ENCODE data around the gene SDR42E2.
"Not testable (repeated sequence)": the region's sequence is repeated elsewhere in the genome, so short reads cannot be mapped to it uniquely, and the experiment has no call there.

The SDR42E2 gene

GRCh38 chr16:22165508-22166285 lies 3.4 kb downstream of the SDR42E2 start:
- no peaks in the 10 kb centered on the region for H3K4me1 ChIP-seq (ENCODE audit: control insufficient read depth, insufficient read depth, low read length)
- no peak overlapping the region for H3K9ac ChIP-seq (ENCODE audit: low read length)
- H3K36me3 ChIP-seq (ENCODE audit: control insufficient read depth, insufficient read depth, low read length), result no peaks in the 10 kb centered on the region
- H3K4me3 ChIP-seq (ENCODE audit: low read length), result no peak overlapping the region
- H3K27me3 ChIP-seq (ENCODE audit: control insufficient read depth, insufficient read depth, low read length), result no peaks in the 10 kb centered on the region
- H3K27ac ChIP-seq (ENCODE audit: low read depth, low read length), result no peak overlapping the region

DNA sequence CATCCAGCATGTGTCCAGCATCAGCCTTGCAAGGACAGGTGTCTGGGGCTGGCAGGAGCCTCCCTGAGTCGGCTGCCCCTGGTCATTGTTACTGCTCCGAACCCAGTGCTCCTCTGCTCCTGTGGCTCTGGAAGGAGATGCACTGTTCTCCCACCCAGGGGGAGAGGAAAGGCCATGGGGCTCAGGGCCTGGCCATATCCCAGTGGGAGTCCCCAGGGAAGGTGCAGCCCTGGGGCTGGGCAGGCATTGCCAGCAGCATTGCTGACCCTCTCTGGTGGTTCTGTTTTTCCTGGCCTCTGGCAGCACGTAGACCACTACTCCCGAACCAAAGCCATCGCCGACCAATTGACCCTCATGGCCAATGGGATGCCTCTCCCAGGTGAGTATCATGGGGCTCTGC lies 9.6 kb downstream of the SDR42E2 start:
- H3K36me3 ChIP-seq (ENCODE audit: control insufficient read depth, insufficient read depth, low read length), result no peaks in the 10 kb centered on the region
- no peaks in the 10 kb centered on the region for H3K4me1 ChIP-seq (ENCODE audit: control insufficient read depth, insufficient read depth, low read length)
- H3K9ac ChIP-seq (ENCODE audit: low read length), result no peak overlapping the region
- no peak overlapping the region for H3K27ac ChIP-seq (ENCODE audit: low read depth, low read length)
- H3K4me3 ChIP-seq (ENCODE audit: low read length), result no peak overlapping the region
- H3K27me3 ChIP-seq (ENCODE audit: control insufficient read depth, insufficient read depth, low read length), result no peaks in the 10 kb centered on the region

DNA sequence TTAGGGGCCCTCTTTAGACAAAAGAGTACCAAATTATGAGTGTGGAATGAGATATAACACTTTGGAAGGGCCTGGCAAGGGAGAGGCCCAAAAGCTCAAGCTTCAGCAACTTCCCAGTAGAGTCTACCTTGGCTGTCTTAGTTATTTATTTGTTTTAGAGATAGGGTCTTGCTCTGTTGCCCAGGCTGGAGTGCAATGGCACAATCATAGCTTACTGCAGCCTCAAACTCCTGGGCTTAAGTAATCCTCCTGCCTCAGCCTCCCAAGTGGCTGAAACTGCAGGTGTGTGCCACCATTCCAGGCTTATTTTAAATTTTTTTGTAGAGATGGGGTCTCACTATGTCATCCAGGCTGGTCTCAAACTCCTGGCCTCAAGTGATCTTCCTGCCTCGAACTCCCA lies 10.3 kb downstream of the SDR42E2 start:
- H3K27me3 ChIP-seq (ENCODE audit: control insufficient read depth, insufficient read depth, low read length); H3K36me3 ChIP-seq (ENCODE audit: control insufficient read depth, insufficient read depth, low read length); H3K27ac ChIP-seq (ENCODE audit: low read depth, low read length); H3K4me1 ChIP-seq (ENCODE audit: control insufficient read depth, insufficient read depth, low read length); H3K9ac ChIP-seq (ENCODE audit: low read length); H3K4me3 ChIP-seq (ENCODE audit: low read length): not testable (repeated sequence)

GRCh38 chr16:22174642-22175041 lies 12.3 kb downstream of the SDR42E2 start:
- H3K4me1 ChIP-seq (ENCODE audit: control insufficient read depth, insufficient read depth, low read length), result no peaks in the 10 kb centered on the region
- no peak overlapping the region for H3K27ac ChIP-seq (ENCODE audit: low read depth, low read length)
- no peak overlapping the region for H3K4me3 ChIP-seq (ENCODE audit: low read length)
- no peaks in the 10 kb centered on the region for H3K27me3 ChIP-seq (ENCODE audit: control insufficient read depth, insufficient read depth, low read length)
- H3K9ac ChIP-seq (ENCODE audit: low read length), result no peak overlapping the region
- no peaks in the 10 kb centered on the region for H3K36me3 ChIP-seq (ENCODE audit: control insufficient read depth, insufficient read depth, low read length)

DNA sequence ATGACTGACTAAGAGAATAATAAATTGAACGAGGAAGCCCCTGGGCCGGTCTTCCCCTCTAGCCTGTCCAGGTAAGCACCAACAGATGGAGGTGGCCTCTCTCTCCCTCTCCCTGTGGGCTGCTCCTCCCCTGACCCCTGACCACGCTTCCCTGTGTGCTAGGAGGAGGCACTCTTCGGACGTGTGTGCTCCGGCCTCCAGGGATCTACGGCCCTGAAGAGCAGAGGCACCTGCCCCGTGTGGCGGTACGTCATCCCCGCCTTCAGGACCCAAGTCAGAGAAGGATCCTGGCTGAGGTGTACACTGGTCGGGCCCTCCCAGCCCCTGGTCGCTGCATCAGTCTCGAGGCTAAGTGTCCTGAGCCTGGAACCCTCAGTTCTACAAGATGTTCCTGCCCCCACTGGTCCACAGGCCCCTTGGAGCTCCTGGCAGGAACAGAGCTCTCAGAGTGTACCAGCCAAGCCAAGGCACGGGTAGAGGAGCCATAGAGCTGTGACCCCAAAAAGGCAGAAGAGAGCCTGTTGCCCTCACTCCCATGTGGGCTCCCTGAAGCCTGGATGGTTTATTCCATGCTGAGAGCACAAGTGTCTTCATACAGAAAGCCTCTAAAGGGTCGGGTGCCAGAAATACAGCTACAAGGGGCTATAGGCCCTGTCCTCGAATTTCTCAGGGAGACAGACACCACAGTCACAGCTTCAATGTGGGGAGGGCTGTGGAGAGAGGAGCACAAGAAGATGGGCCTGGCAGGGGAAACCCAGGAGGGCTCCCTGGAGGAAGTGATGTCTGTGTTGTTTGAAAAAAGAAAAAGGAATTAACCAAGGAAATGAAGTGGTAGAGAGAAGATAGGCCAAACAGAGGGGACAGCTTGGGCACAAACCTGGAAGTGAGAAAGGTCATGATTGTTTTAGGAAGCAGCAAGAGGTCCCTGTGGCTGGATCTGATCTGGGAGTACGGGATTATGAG lies 15.9 kb downstream of the SDR42E2 start:
- Histone ChIP-seq H3K4me3 (ENCODE audit: low read length) (no peak overlapping the region), H3K27ac (ENCODE audit: low read depth, low read length) (no peak overlapping the region), H3K4me1 (ENCODE audit: control insufficient read depth, insufficient read depth, low read length) (no peaks in the 10 kb centered on the region), H3K27me3 (ENCODE audit: control insufficient read depth, insufficient read depth, low read length) (no peaks in the 10 kb centered on the region), H3K36me3 (ENCODE audit: control insufficient read depth, insufficient read depth, low read length) (no peaks in the 10 kb centered on the region), H3K9ac (ENCODE audit: low read length) (no peak overlapping the region)

GRCh38 chr16:22181426-22181825 lies 19.1 kb downstream of the SDR42E2 start:
- H3K4me1 ChIP-seq (ENCODE audit: control insufficient read depth, insufficient read depth, low read length), result no peaks in the 10 kb centered on the region
- no peaks in the 10 kb centered on the region for H3K27me3 ChIP-seq (ENCODE audit: control insufficient read depth, insufficient read depth, low read length)
- no peaks in the 10 kb centered on the region for H3K36me3 ChIP-seq (ENCODE audit: control insufficient read depth, insufficient read depth, low read length)
- no peak overlapping the region for H3K27ac ChIP-seq (ENCODE audit: low read depth, low read length)
- H3K4me3 ChIP-seq (ENCODE audit: low read length), result no peak overlapping the region
- no peak overlapping the region for H3K9ac ChIP-seq (ENCODE audit: low read length)

DNA sequence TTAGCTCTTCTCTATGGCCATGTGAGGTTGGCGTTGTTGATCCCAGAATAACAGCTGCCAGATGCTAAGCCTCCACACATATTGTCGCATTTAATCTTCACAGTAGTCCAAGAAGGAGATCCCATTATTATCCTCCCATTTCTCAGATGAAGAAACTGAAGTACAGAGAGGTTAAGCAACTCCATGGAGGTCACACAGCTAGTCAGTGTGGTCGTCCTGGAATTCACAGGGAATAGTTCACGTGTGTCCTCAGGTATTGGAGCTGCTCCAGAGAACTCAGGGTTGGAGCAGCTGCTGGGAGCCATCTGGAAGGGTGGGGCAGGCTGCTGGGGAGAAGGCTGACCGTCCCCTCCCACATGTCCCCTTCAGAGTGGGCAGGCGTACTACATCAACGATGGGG lies 19.5 kb downstream of the SDR42E2 start:
- H3K9ac ChIP-seq (ENCODE audit: low read length), result no peak overlapping the region
- no peaks in the 10 kb centered on the region for H3K36me3 ChIP-seq (ENCODE audit: control insufficient read depth, insufficient read depth, low read length)
- no peak overlapping the region for H3K4me3 ChIP-seq (ENCODE audit: low read length)
- H3K4me1 ChIP-seq (ENCODE audit: control insufficient read depth, insufficient read depth, low read length), result no peaks in the 10 kb centered on the region
- H3K27me3 ChIP-seq (ENCODE audit: control insufficient read depth, insufficient read depth, low read length), result no peaks in the 10 kb centered on the region
- H3K27ac ChIP-seq (ENCODE audit: low read depth, low read length), result no peak overlapping the region

DNA sequence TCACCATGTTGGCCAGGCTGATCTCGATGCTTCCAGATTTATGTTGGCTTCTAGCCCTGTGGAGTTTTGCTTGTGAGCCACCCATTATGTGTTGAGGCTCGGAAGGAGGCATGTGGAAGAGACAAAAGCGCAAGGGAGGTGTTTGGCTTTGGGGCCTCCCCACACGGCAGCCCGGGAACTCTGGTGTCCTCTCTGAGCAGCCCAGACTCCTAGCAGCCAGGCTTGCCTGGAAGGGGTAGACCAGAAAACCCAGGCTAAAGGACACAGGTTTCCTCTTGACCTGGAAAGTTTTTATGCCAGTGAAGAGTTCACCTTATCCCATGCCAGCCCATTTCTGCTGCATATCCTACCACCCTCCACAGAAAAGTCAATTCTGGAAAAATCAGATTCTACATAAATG lies 21.0 kb downstream of the SDR42E2 start:
- Histone ChIP-seq H3K36me3 (ENCODE audit: control insufficient read depth, insufficient read depth, low read length) (no peaks in the 10 kb centered on the region), H3K4me1 (ENCODE audit: control insufficient read depth, insufficient read depth, low read length) (no peaks in the 10 kb centered on the region), H3K27ac (ENCODE audit: low read depth, low read length) (no peak overlapping the region), H3K9ac (ENCODE audit: low read length) (no peak overlapping the region), H3K27me3 (ENCODE audit: control insufficient read depth, insufficient read depth, low read length) (no peaks in the 10 kb centered on the region), H3K4me3 (ENCODE audit: low read length) (no peak overlapping the region)

GRCh38 chr16:22183901-22184614 lies 21.8 kb downstream of the SDR42E2 start:
- Histone ChIP-seq H3K9ac (ENCODE audit: low read length) (no peak overlapping the region), H3K27ac (ENCODE audit: low read depth, low read length) (no peak overlapping the region), H3K27me3 (ENCODE audit: control insufficient read depth, insufficient read depth, low read length) (no peaks in the 10 kb centered on the region), H3K36me3 (ENCODE audit: control insufficient read depth, insufficient read depth, low read length) (no peaks in the 10 kb centered on the region), H3K4me1 (ENCODE audit: control insufficient read depth, insufficient read depth, low read length) (no peaks in the 10 kb centered on the region), H3K4me3 (ENCODE audit: low read length) (no peak overlapping the region)

GRCh38 chr16:22184615-22184968 lies 22.3 kb downstream of the SDR42E2 start:
- H3K36me3 ChIP-seq (ENCODE audit: control insufficient read depth, insufficient read depth, low read length), result no peaks in the 10 kb centered on the region
- no peaks in the 10 kb centered on the region for H3K27me3 ChIP-seq (ENCODE audit: control insufficient read depth, insufficient read depth, low read length)
- H3K4me1 ChIP-seq (ENCODE audit: control insufficient read depth, insufficient read depth, low read length), result peaks cover 3% of the 10 kb centered on the region
- no peak overlapping the region for H3K4me3 ChIP-seq (ENCODE audit: low read length)
- no peak overlapping the region for H3K27ac ChIP-seq (ENCODE audit: low read depth, low read length)
- no peak overlapping the region for H3K9ac ChIP-seq (ENCODE audit: low read length)

DNA sequence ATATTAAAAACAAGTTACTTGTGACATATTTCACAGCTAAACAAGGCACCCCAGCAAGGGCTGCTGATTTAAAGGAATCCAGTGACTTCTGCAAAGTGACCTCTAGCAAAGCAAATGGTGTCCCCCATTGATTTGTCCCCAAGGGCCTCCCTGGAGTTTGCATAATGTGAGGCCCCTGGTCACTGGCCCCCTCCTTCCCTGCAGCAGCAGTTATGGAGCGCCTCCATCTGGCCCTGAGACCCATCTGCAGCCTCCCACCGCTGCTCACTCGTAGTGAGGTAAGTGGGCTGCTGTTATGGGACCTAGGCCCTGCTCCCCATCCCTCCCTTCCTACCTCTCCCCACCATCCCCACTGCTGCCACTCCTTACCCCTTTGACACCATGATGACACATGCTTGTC lies 24.2 kb downstream of the SDR42E2 start:
- Histone ChIP-seq H3K27ac (ENCODE audit: low read depth, low read length) (no peak overlapping the region), H3K4me1 (ENCODE audit: control insufficient read depth, insufficient read depth, low read length) (peaks cover 5% of the 10 kb centered on the region), H3K36me3 (ENCODE audit: control insufficient read depth, insufficient read depth, low read length) (no peaks in the 10 kb centered on the region), H3K4me3 (ENCODE audit: low read length) (no peak overlapping the region), H3K27me3 (ENCODE audit: control insufficient read depth, insufficient read depth, low read length) (no peaks in the 10 kb centered on the region), H3K9ac (ENCODE audit: low read length) (no peak overlapping the region)

GRCh38 chr16:22188267-22188594 lies 25.9 kb downstream of the SDR42E2 start:
- Histone ChIP-seq H3K4me1 (ENCODE audit: control insufficient read depth, insufficient read depth, low read length) (peaks cover 14% of the 10 kb centered on the region), H3K27ac (ENCODE audit: low read depth, low read length) (no peak overlapping the region), H3K9ac (ENCODE audit: low read length) (no peak overlapping the region)

More at GRCh38 chr16:22188267-22188594, 25.9 kb downstream of the SDR42E2 start:
- Histone ChIP-seq H3K36me3 (ENCODE audit: control insufficient read depth, insufficient read depth, low read length) (no peaks in the 10 kb centered on the region), H3K4me3 (ENCODE audit: low read length) (no peak overlapping the region), H3K27me3 (ENCODE audit: control insufficient read depth, insufficient read depth, low read length) (no peaks in the 10 kb centered on the region)
